ENCODE data around the gene NEK5. TPM values are rescaled to one million over a fixed set of nuclear protein-coding genes. Genes with fewer than 3 reads are reported as not detected.

The NEK5 gene
- total RNA-seq, 1 experiment from 2014 or later: not detected

DNA sequence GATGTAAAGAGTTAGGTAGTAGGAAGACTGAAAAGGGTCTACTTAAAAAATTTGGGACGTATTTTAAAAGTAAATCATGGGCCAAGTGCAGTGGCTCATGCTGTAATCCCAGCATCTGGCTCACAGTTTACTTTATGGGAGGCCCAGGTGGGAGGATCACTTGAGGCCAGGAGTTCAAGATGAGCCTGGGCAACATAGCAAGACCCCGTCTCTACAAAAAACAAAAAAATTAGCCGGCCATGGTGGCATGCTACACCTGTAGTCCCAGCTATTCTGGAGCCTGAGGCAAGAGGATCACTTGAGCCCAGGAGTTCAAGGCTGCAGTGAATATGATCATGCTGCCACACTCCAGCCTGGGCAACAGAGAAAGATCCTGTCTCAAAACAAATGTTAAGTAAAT, 81.4 kb downstream of the NEK5 start:
- H3K4me2 ChIP-seq: no peak overlapping the region
- no peaks in the 10 kb centered on the region for H3F3A ChIP-seq (ENCODE audit: insufficient read depth, low read depth)
- no peaks in the 10 kb centered on the region for H3K36me3 ChIP-seq (ENCODE audit: low read depth)
- TF ChIP-seq CTCF (conservative IDR thresholded peaks at IDR 0.05): no peak
- TF ChIP-seq EZH2 (IDR thresholded peaks at IDR 0.05; ENCODE audit: low read depth): no peak
- BruUV-seq (replicated peaks): no TSS peak
- H2AFZ ChIP-seq: no peak overlapping the region
- no peaks in the 10 kb centered on the region for H4K20me1 ChIP-seq (ENCODE audit: insufficient read depth)
- DNase-seq: no peak
- no peaks in the 10 kb centered on the region for H3K27me3 ChIP-seq (ENCODE audit: insufficient read depth, low read depth)
- intact Hi-C loops (cut with micrococcal nuclease; ENCODE audit: unreplicated experiment): no loop called here
- H3K4me3 ChIP-seq: no peak overlapping the region
- no peak overlapping the region for H3K27ac ChIP-seq
- POLR2A ChIA-PET (ENCODE audit: unreplicated experiment): no interaction called here
- H3K9me3 ChIP-seq (ENCODE audit: insufficient read depth, low read depth): no peaks in the 10 kb centered on the region
- no peaks in the 10 kb centered on the region for H3K4me1 ChIP-seq (replicated peaks; ENCODE audit: insufficient read depth)
- CTCF ChIA-PET: no interaction called here
- no peaks in the 10 kb centered on the region for H3K79me2 ChIP-seq (ENCODE audit: low read depth)
- H3K9me2 ChIP-seq (ENCODE audit: insufficient read depth): no peaks in the 10 kb centered on the region

DNA sequence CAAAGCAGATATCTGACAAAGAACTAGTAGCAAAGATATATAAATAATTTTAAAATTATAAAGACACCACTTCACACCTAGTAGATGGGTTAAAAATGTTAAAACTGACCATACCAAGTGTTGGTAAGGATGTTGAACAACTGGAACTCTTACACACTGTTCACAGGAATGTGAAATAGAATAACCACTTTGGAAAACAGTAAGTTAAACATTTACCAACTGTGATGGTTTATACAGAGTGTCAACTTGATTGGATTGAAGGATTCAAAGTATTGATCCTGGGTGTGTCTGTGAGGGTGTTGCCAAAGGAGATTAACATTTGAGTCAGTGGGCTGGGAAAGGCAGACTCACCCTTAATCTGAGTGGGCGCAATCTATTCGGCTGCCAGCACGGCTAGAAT, 85.2 kb downstream of the NEK5 start:
- no peak overlapping the region for H3K4me3 ChIP-seq
- H3F3A ChIP-seq (ENCODE audit: insufficient read depth, low read depth): no peaks in the 10 kb centered on the region
- no peak overlapping the region for H3K27ac ChIP-seq
- CTCF ChIA-PET: no interaction called here
- H3K9me3 ChIP-seq (ENCODE audit: insufficient read depth, low read depth): no peaks in the 10 kb centered on the region
- no peaks in the 10 kb centered on the region for H3K9me2 ChIP-seq (ENCODE audit: insufficient read depth)
- intact Hi-C loops (cut with micrococcal nuclease; ENCODE audit: unreplicated experiment): no loop called here
- no peak for DNase-seq
- no peaks in the 10 kb centered on the region for H3K27me3 ChIP-seq (ENCODE audit: insufficient read depth, low read depth)
- no peak overlapping the region for H3K4me2 ChIP-seq
- H3K79me2 ChIP-seq (ENCODE audit: low read depth): no peaks in the 10 kb centered on the region
- H4K20me1 ChIP-seq (ENCODE audit: insufficient read depth): no peaks in the 10 kb centered on the region
- no peaks in the 10 kb centered on the region for H3K36me3 ChIP-seq (ENCODE audit: low read depth)
- H3K4me1 ChIP-seq (replicated peaks; ENCODE audit: insufficient read depth): no peaks in the 10 kb centered on the region
- H2AFZ ChIP-seq: no peak overlapping the region
- TF ChIP-seq CTCF (conservative IDR thresholded peaks at IDR 0.05) (no peak), EZH2 (IDR thresholded peaks at IDR 0.05; ENCODE audit: low read depth) (no peak)
- POLR2A ChIA-PET (ENCODE audit: unreplicated experiment): no interaction called here
- no TSS peak for BruUV-seq (replicated peaks)

DNA sequence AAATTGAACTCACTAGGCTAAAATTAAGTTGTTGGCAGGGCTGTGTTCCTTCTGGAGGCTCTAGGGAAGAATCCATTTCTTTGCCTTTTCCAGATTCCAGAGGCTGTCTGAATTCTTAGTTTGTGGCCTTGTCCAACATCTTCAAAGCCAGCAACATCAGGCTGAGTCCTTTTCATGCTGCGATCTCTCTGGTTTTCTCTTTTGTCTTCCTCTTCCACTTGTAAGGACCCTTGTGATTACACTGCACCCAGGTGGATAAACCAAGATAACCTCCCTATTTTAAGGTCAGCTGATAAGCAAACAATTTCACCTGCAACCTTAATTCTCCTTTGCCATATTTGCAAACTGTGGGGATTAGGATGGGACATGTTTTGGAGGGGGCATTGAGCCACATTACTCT, 92.8 kb downstream of the NEK5 start:
- intact Hi-C loops (cut with micrococcal nuclease; ENCODE audit: unreplicated experiment): no loop called here
- Histone ChIP-seq H3K4me2 (no peak overlapping the region), H3F3A (ENCODE audit: insufficient read depth, low read depth) (0 out of 2 replicates have a peak, but pooled peaks cover 4% of the 10 kb centered on the region), H3K4me3 (no peak overlapping the region), H4K20me1 (ENCODE audit: insufficient read depth) (no peaks in the 10 kb centered on the region), H3K27me3 (ENCODE audit: insufficient read depth, low read depth) (no peaks in the 10 kb centered on the region), H3K79me2 (ENCODE audit: low read depth) (no peaks in the 10 kb centered on the region), H3K4me1 (replicated peaks; ENCODE audit: insufficient read depth) (no peaks in the 10 kb centered on the region), H2AFZ (no peak overlapping the region), H3K9me3 (ENCODE audit: insufficient read depth, low read depth) (no peaks in the 10 kb centered on the region), H3K9me2 (ENCODE audit: insufficient read depth) (no peaks in the 10 kb centered on the region), H3K27ac (no peak overlapping the region), H3K36me3 (ENCODE audit: low read depth) (no peaks in the 10 kb centered on the region)
- BruUV-seq (replicated peaks): no TSS peak
- ChIA-PET POLR2A (ENCODE audit: unreplicated experiment) (no interaction called here), CTCF (no interaction called here)
- no peak for TF ChIP-seq EZH2 (IDR thresholded peaks at IDR 0.05; ENCODE audit: low read depth)
- no peak for TF ChIP-seq CTCF (conservative IDR thresholded peaks at IDR 0.05)
- DNase-seq: no peak
